NCI-H2227 (cell line): ENCODE measurements around the gene F2RL3.
"Not testable (repeated sequence)": the region's sequence is repeated elsewhere in the genome, so short reads cannot be mapped to it uniquely, and the experiment has no call there.

Experiments used
- DNase-seq: peaks from one replicate; lab custom pipeline; 2025; ENCODE audit not compliant: unreplicated experiment; lab: John Stamatoyannopoulos, UW

F2RL3 gene

DNA sequence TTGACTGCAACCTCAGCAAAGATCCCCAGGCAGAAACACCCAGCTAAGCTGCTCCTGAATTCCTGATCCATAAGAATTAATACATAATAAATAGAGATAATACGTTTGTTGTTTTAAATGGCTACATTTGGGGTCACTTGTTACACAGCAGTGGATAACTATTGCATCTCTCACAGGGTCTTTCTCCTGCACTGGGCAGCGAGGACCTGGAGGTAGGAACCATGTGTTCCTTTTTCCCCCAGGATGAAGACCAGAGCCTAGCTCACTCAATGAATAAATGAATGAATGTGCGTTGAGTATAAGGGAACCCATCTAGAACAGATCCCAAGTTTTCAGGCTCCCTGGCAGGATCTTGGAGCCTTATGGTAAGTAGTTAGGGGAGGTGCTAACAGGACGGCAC is 30.7 kb downstream of the F2RL3 start:
- DNase-seq, result no peak

DNA sequence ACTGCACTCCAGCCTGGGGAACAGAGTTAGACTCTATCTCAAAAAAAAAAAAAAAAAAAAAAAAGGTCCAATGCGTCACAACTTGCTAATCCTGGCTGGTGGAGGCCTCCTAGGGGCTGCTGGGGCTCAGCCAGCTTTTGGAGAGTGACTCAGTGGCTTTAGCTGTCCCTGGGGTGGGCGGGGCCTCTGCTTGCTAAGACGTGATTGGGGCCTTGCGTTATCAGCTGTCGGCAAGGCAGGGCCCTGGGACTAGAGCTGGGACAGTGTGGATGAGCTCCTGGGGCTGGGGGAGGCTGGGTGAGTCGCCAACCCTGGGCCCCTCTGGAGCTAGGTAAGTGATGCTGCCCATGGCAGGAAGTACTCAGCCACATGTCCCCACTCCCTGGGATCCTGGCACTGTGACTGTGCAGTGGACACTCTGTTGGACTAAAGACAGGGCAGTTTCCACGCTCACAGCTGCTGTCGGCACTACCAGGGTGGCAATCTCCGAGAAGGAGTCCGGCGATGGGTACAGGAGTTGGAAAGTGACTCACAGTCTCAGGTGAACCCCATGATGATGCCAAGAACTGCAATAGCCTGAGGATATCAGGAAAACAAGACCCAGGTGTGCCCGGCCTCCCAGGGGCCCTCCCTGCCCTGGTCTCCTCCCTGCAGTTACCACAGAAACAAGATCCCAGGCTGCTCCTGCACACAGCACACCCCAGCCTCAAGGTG is 32.2 kb downstream of the F2RL3 start:
- no peak for DNase-seq

DNA sequence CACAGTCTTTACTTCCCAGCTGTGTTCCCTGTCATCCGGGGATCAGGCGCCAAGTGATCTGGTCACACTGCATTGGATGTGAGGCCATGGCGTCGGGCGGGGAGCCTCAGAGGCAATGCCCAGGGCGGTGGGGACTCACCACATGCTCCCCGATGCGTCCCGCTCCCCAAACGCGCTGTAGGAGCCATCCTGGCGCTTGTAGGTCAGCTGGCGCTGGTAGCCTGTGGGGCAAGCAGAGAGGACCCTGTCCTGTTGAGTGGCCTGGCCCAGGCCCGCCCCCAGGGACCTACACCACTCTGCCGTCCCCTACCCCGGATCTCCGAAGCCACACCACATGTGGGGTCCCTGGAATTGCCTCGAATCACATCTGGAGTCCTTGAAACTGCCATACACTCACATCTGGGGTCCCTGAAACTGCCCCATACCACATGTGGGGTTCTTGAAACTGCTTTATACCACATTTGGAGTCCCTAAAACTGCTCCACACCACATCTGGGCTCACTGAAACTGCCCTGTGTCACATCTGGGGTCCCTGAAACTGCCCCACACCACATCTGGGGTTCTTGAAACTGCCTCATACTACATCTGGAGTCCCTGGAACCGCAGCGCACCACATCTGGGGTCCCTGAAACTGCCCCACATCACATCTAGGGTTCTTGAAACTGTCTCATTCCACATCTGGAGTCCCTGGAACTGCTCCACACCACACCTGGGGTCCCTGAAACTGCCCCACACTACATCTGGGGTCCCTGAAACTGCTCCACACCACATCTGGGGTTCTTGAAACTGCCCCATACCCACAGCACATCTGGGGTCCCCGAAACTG is 33.2 kb downstream of the F2RL3 start:
- DNase-seq, result no peak

DNA sequence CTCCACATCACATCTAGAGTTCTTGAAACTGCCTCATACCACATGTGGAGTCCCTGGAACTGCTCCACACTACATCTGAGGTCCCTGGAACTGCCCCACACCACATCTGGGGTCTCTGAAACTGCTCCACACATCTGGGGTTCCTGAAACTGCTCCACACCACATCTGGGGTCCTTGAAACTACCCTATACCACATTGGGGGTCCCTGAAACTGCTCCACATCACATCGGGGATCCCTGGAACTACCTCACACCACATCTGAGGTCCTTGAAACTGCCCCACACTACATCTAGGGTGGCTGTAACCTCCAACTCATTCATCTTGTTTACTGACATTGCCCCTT is 33.8 kb downstream of the F2RL3 start:
- no peak for DNase-seq

DNA sequence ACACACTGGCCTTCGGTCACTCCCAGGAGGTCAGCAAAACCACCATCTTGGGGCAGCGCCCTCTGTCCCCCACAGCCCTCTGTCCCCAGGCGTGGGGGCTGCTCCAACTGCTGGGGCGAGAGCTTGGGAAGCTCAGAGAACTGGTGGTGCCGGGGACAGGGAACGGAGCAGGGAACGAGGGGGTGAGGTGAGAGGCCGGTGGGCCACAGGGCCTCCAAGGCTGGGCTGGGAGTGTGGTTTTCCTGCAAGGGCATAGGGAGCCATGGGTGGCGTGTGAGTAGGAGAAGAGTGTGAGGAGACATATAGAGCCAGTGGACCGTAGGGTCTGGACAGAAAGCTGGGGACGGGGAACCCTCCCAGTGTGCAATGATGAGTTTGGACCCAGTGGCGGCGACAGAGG is 34.1 kb downstream of the F2RL3 start:
- no peak for DNase-seq

DNA sequence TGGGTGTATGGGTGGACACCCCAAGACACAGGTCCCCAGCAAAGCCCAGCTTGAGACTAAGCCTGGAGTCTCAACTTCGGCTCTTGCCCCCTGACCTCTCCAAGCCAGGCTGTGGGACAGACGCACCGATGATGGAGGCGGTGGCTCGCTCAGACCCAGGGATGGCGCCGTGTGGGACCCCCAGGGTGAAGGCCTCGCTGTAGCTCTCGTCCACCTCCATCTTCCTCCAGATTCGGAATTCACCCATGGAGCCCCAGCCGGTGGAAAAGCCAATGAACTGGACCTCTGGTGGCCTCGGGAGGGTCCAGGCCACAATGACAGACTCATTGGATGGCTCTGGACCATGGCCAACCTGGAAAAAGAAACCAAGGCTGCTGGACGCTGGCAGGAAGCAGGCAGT is 39.1 kb downstream of the F2RL3 start:
- DNase-seq, result no peak

DNA sequence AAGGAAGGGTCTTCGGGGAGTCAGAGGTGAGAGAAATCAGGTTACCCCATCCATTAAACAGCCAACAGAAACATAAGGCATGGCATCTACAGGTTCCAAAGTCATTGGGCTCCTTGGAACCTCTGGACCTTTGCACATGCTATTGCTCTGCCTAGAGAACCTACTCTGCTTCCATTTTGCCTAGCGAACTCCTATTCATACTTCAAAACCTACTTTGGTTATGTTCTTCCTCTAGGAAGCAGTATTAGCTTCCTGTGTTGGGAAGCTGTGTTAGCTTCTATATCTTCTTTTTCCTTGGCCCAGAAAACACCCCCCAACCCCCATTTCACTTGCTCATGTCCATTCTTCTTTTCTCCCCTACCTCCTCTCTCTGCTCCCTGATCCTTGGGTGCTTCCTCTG is 39.6 kb downstream of the F2RL3 start:
- no peak for DNase-seq

DNA sequence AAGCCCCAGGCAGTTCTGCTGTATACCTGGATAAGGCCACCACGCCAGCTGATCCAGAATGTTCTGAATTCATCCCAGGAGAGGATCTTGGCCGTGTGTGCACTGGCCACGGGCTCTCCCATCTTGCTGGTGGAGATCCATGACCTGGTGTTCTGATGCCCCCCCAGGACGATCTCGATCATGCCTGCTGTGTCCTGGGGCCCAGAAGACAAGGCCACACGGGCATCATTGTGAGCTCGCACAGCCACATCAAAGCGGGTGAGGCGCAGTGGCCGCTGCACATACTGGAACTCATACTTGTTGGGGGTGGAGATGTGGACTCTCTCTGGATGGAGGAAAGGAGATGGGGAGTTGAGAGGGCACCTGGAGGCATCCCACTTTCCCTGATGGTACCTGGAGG is 40.1 kb downstream of the F2RL3 start:
- no peak for DNase-seq

DNA sequence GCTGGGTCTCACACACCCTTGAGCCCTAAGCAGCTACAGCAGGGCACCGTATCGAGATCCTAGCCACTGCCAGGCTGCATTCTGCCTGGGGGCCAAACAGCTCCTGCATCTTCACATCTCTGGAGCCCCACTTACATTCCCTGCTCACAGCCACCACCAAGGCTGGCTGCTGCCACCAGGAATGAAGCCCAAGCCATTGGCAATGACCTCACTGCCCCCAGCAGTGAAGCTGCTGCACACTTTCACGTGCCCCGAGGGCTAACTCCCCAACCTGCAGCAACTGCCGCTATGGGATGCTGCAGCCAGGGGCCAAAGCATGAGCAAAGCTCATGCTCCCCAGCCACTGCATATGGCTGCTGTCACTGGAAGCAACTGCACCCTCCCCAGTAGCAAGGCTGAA is 42.0 kb downstream of the F2RL3 start:
- DNase-seq, result no peak

DNA sequence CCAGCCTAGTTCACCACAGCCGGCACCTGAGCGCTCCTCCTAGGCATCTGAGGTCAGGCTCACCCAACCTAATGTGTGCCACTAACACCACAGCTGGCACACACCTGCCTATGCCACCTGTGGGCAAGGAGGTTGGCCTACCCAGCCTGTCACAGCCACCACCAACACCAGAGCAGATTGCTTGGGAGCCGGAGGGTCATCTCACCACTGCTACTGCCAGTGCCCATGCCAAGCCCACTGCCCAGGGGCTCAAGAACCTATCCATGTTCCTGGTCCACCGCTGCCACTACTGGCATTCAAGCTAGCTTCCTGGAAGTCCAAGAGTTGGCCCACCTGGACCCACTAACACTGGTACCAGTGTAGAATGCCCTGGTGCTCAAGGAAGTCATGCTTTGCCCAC is 42.5 kb downstream of the F2RL3 start:
- DNase-seq, result no peak

DNA sequence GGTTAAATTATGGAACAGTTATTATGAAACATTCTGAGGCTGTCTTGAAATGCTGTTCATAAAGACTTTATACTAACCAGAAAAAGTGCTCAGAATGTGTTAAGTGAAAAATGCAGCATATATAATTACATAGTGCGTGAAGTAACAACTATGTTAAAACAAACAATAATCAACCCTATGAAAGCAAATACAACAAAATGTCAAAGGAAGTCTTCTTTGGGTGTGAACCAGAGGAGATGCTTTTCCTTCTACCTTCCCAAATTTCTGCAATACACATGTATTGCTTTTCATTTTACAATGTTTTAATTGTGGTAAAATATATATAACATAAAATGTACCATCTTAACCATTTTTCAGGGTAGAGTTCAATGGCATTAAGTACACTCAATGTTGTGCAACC is 45.7 kb downstream of the F2RL3 start:
- DNase-seq, result no peak

DNA sequence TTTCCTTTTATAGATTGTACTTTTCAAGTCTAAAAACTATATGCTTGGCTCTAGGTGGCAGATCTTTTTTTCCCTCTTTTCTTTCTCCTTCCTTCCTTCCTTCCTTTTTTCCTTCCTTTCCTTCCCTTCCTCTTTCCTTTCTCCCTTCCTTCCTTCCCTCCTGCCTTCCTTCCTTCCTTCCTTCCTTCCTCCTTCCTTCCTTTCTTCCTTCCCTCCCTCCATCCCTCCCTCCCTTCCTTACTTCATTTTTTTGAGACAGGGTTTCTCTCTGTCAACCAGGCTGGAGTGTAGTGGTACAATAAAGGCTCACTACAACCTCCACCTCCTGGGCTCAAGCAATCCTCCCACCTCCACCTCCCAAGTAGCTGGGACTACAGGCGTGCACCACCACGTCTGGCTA is 48.1 kb downstream of the F2RL3 start:
- no peak for DNase-seq

DNA sequence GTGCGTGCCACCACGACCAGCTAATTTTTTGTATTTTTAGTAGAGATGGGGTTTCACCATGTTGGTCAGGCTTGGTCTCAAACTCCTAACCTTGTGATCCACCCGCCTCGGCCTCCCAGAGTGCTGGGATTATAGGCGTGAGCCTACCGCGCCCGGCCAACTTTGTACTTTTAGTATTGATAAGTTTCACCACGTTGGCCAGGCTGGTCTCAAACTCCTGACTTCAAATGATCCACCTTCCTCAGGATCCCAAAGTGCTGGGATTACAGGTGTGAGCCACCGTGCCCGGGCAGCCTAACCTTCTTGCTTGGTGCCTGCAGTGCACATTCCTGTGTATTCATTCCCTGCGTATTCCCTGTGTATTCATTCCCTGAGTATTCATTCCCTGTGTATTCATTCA is 49.0 kb downstream of the F2RL3 start:
- not testable (repeated sequence) for DNase-seq

DNA sequence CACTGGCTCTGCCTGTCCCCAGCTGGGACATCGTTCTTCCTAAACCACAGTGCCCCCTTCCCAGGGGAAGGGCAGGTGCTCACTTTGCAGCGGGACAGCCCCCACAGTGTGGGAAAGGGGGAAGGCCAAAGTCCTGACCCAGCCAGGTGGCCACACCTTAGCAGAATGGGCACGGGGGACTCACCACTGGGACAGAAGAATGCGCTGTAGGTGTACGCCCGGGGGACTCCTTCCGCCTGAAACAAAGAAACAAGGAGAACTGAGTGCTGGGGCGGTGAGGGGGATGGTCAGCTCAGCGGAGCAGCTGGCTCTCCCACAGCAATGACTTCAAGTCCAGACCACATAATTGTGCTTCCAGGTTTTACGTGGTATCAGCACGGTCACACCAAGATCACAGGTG is 49.4 kb downstream of the F2RL3 start:
- DNase-seq, result no peak

DNA sequence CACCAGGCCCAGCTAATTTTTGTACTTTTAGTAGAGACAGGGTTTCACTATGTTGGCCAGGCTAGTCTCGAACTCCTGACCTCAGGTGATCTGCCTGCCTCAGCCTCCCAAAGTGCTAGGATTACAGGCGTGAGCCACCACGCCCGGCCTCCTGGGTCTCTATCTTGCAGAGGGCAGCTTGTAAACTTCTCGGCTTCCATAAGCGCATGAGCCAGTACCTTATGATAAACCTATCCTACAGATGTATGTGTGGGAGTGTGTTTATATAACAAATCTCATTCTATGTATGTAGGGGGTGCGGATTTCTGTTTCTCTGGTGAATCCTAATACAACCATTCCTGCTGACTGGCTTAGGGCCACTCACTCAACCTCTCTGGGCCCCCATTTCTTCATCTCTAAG is 51.3 kb downstream of the F2RL3 start:
- not testable (repeated sequence) for DNase-seq

DNA sequence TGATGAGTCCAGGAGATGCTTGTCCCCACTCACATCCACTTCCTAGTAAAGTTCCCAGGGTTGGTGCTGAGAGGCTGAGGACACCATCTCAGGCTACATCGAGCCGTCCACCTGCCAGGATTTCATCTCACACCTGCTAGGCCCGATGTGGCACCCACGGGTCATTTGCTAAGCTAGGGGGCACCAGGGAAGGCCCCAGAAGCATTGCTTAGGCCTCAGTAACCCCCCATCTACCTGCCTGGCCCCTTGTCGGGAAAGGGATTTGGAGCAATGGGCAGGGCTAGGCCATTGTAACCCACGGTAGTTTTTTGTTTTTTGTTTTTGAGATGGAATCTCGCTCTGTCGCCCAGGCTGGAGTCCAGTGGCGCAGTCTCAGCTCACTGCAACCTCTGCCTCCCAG is 51.8 kb downstream of the F2RL3 start:
- DNase-seq, result no peak
